Activated CD8-positive, alpha-beta T cell treated with anti-CD3 and anti-CD28 coated beads for 36 hours (primary cell): ENCODE data around the gene SLC43A2. TPM values are rescaled to one million over a fixed set of nuclear protein-coding genes. Genes with fewer than 3 reads are reported as not detected.
"Not testable (repeated sequence)": the region's sequence is repeated elsewhere in the genome, so short reads cannot be mapped to it uniquely, and the experiment has no call there.

Source experiments
- ATAC-seq: fragments of 200-7000 bp; cut with Tn5 transposase; one replicate; pipeline ENCODE4 v1.10.0; 2021; ENCODE audit warnings: mild to moderate bottlenecking, moderate library complexity
- CTCF ChIA-PET: fragments of 350-600 bp; sonication (Branson Sonifier 250); formaldehyde crosslinking; loops from one replicate; lab custom pipeline; 2021; ENCODE audit warnings: antibody characterized with exemption; lab: Charles Lee
- POLR2A ChIA-PET: fragments of 350-600 bp; sonication (Branson Sonifier 250); formaldehyde crosslinking; loops from one replicate; lab custom pipeline; 2021; ENCODE audit warnings: antibody characterized with exemption; lab: Charles Lee
- DNase-seq: peaks from one replicate; pipeline ENCODE4 v3.0.0-alpha.2; 2020
- H3K27ac Mint-ChIP-seq: one replicate; pipeline ENCODE4 v1.8.0; 2021; ENCODE audit warnings: mild to moderate bottlenecking, mixed read lengths
- H3K27me3 Mint-ChIP-seq: one replicate; pipeline ENCODE4 v1.8.0; 2021; ENCODE audit warnings: mixed read lengths
- H3K36me3 Mint-ChIP-seq: one replicate; pipeline ENCODE4 v1.8.0; 2021; ENCODE audit warnings: low read depth, mixed read lengths
- H3K4me1 Mint-ChIP-seq: one replicate; pipeline ENCODE4 v1.8.0; 2021; ENCODE audit warnings: low read depth, mixed read lengths
- H3K4me3 Mint-ChIP-seq: one replicate; pipeline ENCODE4 v1.8.0; 2021; ENCODE audit warnings: mild to moderate bottlenecking, moderate library complexity, mixed read lengths
- H3K9me3 Mint-ChIP-seq: one replicate; pipeline ENCODE4 v1.8.0; 2021; ENCODE audit warnings: mixed read lengths
- intact Hi-C: fragments of 100-400 bp; cut with micrococcal nuclease; formaldehyde crosslinking; loops from one replicate; pipeline ENCODE4 v1.10.0; 2022
- total RNA-seq, 2 experiments: library from RNA; stranded (reverse); gene quantifications; one replicate each; pipeline ENCODE4 v1.2.3, GENCODE V29; 2021
- TF ChIP-seq, protein P1 (sequence below): fragments of 200-600 bp; IDR thresholded peaks from one replicate; pipeline ENCODE4 v1.8.0; 2022; ENCODE audit warnings: antibody characterized with exemption, mild to moderate bottlenecking

Gene SLC43A2
- 1 to 10 TPM; 5.6 to 5.7 TPM for total RNA-seq

DNA sequence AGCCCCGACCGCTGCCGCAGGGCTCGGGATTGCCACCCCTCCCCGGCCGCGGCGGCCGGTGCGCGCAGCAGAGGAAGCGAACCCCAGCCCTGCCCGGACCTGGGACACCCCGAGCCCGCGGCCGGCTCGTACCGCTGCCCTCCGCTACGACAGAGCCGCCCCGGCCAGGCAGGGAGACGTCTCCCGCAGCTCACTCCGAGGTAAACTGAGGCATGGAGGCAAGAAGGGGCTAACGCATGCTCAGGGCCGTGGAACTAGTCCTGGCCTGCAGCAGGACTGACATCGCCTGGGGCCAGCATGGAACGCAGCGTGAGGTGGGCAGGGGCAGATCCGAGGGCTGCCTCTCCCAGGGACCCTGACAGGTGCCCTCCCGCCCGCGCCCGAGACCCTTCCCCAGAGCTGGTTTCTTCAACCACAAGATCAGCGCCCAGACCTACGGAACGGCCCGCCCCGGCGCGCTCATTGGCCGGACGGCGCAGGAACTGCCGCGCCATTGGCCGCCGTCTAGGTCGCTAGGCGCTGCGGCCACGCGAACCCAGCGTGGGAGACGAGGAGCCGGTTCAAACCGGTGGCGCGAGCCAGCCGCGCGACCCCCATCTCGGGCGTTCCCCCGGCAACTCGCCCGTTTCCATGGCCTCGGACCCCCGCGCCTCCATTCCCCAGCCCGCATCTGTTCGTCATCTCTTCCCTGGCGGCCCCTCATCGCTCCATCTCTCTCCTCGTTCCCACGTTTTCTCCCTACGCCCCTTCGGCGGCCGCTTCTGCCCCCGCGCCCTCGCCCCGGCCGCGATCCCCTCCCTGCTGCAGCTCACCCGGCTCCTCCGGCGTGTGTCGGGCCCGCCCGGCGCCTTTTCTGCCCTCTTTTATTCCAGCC lies at the start of gene SLC43A2:
SLC43A2 (minus strand) TSS at position 853 of the 874 bp plus-strand sequence. CDS start 960 bp downstream, outside the sequence.
- H3K9me3 Mint-ChIP-seq = no peaks in the 10 kb centered on the region
- peak within 1 kb of the TSS; percentile 90 for H3K27ac Mint-ChIP-seq
- H3K27me3 Mint-ChIP-seq = peaks cover 8% of the 10 kb centered on the region
- TF ChIP-seq, protein P1, sequence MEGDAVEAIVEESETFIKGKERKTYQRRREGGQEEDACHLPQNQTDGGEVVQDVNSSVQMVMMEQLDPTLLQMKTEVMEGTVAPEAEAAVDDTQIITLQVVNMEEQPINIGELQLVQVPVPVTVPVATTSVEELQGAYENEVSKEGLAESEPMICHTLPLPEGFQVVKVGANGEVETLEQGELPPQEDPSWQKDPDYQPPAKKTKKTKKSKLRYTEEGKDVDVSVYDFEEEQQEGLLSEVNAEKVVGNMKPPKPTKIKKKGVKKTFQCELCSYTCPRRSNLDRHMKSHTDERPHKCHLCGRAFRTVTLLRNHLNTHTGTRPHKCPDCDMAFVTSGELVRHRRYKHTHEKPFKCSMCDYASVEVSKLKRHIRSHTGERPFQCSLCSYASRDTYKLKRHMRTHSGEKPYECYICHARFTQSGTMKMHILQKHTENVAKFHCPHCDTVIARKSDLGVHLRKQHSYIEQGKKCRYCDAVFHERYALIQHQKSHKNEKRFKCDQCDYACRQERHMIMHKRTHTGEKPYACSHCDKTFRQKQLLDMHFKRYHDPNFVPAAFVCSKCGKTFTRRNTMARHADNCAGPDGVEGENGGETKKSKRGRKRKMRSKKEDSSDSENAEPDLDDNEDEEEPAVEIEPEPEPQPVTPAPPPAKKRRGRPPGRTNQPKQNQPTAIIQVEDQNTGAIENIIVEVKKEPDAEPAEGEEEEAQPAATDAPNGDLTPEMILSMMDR = no peak
- H3K36me3 Mint-ChIP-seq = no peaks in the 10 kb centered on the region
- DNase-seq (peak; percentile 80), ATAC-seq (peak; percentile 66)
- POLR2A ChIA-PET = interaction anchor here (0.9 to 2.9 kb wide), 4 partner anchors 21 to 237 kb away, joined by 3 to 11 read pairs (median 6); no protein-coding TSS in a partner anchor
- intact Hi-C loops = no loop called here
- CTCF ChIA-PET = interaction anchor here (0.8 to 15.2 kb wide), 7 partner anchors 12 to 263 kb away, joined by 3 to 243 read pairs (median 7); partner anchors contain the start of gene RILP
- H3K4me1 Mint-ChIP-seq = peaks cover 11% of the 10 kb centered on the region
- peak within 1 kb of the TSS; percentile 88 for H3K4me3 Mint-ChIP-seq

DNA sequence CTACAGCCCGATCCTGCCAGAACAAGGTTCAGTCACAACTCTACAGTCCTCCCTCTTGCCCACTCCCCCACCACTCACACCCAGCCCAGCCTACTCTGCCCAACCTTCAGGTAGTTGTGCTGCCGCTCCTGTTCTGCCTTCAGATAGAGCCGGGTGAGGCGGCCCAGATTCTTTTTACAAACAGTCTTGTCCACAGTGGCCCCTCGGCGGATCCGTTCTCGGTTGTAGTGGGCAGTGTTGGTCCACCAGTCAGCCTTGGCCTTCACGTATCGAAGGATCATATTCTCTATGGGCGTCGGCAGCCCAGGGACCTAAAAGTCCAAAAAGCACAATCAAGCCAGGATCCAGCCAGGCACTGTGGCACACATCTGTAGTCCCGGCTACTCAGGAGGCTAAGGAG lies 47.8 kb upstream of the SLC43A2 start:
- TF ChIP-seq, protein P1 = no peak
- ATAC-seq (no peak), DNase-seq (no peak)
- intact Hi-C loops = no loop called here
- POLR2A ChIA-PET = no interaction called here
- H3K4me1 Mint-ChIP-seq = peaks cover 9% of the 10 kb centered on the region
- H3K27ac Mint-ChIP-seq = no peak overlapping the region
- no peaks in the 10 kb centered on the region for H3K27me3 Mint-ChIP-seq
- H3K4me3 Mint-ChIP-seq = no peak overlapping the region
- peaks cover 76% of the 10 kb centered on the region for H3K36me3 Mint-ChIP-seq
- CTCF ChIA-PET = no interaction called here
- H3K9me3 Mint-ChIP-seq = no peaks in the 10 kb centered on the region

DNA sequence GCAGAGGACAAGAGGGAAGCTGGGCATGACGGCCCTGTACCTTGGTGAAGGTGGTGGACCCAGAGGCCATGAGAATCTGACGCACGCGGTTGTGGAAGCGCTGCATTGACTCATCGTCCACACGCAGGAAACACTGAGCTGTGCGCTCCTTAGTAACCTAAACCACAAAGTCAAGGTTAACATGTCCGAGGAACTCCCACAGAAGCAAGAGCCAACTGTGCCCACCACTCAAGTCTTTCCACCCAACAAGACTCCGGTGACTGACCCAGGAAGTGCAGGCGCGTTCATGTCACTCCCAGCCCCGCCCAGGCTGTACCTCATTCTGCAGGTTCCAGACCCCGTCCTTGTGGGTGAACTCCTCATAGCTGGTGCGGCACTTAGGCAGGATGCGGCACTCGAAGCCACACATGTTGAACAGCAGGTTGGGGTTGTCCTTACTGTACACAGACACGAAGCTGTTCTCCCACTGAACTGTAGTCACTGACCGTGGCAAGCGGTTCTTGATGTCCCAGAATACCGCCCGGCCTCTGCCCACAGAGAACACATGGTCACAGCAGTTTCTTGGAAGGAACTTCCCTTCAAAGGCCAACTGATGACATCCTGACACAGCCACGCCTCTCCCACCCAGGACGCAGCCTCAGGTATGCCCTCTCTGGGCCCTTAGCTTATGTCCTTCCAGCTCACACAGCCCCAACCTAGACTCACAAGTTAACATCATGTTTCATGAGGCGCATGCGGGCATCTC lies 44.6 kb upstream of the SLC43A2 start:
- Mint-ChIP-seq H3K4me1 (peaks cover 16% of the 10 kb centered on the region), H3K27ac (peak overlapping the region; percentile 39), H3K27me3 (no peaks in the 10 kb centered on the region), H3K4me3 (no peak overlapping the region), H3K9me3 (no peaks in the 10 kb centered on the region), H3K36me3 (peaks cover 73% of the 10 kb centered on the region)
- peak; percentile 26 for ATAC-seq
- TF ChIP-seq, protein P1 = no peak
- no peak for DNase-seq
- intact Hi-C loops = no loop called here
- POLR2A ChIA-PET = interaction anchor here (0.8 to 1.4 kb wide), 3 partner anchors 8 to 13 kb away, joined by 3 to 5 read pairs (median 3); no protein-coding TSS in a partner anchor
- CTCF ChIA-PET = interaction anchor here (0.6 to 1.6 kb wide), 3 partner anchors 14 to 24 kb away, joined by 3 read pairs; partner anchors contain the start of gene RILP

DNA sequence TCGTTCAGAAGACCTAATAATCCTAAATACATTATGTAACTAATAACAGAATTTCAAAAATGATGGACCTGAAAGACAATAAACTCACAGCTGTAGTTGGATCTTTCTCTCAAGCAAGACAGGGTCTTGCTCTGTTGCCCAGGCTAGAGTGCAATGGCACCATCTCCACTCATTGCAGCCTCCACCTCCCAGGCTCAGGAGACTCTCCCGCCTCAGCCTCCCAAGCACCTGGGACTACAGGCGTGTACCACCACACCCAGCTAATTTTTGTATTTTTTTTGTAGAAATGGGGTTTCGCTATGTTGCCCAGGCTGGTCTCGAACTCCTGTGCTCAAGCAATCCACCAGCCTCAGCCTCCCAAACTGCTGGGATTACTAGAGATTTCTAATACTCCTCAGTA lies 35.3 kb upstream of the SLC43A2 start:
- ChIA-PET CTCF (interaction anchor here (1.2 kb wide), 1 partner anchor 20 kb away, joined by 4 read pairs; no protein-coding TSS in a partner anchor), POLR2A (interaction anchor here (1.2 to 2.7 kb wide), 3 partner anchors 12 to 17 kb away, joined by 3 to 8 read pairs (median 4); partner anchors contain the start of gene RILP)
- H3K4me1 Mint-ChIP-seq, H3K27me3 Mint-ChIP-seq, DNase-seq, H3K9me3 Mint-ChIP-seq, H3K27ac Mint-ChIP-seq, H3K4me3 Mint-ChIP-seq, intact Hi-C loops, ATAC-seq: not testable (repeated sequence)
- peaks cover 52% of the 10 kb centered on the region for H3K36me3 Mint-ChIP-seq

DNA sequence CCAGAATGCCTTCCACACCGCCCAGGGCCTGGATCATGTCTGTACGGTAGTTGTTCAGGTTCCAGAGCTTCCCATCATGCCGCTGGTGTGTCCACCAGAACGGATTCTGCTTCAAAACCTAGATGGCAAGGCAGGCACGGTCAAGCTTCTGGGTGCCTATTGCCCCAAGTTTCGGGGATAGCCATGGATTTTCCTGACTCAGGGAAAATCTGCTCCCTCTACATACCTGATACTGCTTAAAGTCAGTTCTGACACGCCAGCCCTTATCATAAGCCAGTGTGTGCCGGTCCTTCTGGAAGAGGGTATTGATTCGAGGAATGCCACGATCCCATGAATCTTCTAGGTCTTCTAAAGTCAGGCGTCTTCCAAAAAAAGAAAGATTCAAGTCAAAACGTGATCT lies 32.4 kb upstream of the SLC43A2 start:
- no peak for ATAC-seq
- intact Hi-C loops = no loop called here
- TF ChIP-seq, protein P1 = no peak
- no peak overlapping the region for H3K27ac Mint-ChIP-seq
- H3K9me3 Mint-ChIP-seq = no peaks in the 10 kb centered on the region
- DNase-seq = no peak
- ChIA-PET CTCF (interaction anchor here (1.0 to 2.6 kb wide), 3 partner anchors 8 to 12 kb away, joined by 3 to 13 read pairs (median 12); partner anchors contain the start of gene RILP), POLR2A (interaction anchor here (0.9 to 1.4 kb wide), 7 partner anchors 8 to 56 kb away, joined by 3 to 6 read pairs (median 3); partner anchors contain the start of gene RILP)
- peaks cover 63% of the 10 kb centered on the region for H3K36me3 Mint-ChIP-seq
- no peak overlapping the region for H3K4me3 Mint-ChIP-seq
- no peaks in the 10 kb centered on the region for H3K27me3 Mint-ChIP-seq
- no peaks in the 10 kb centered on the region for H3K4me1 Mint-ChIP-seq
